HG03521 (cell line): ENCODE results near the gene ITGB5.
"Not testable (repeated sequence)": the region's sequence is repeated elsewhere in the genome, so short reads cannot be mapped to it uniquely, and the experiment has no call there.

Experiments
- ATAC-seq: cut with Tn5 transposase; IDR thresholded peaks from one replicate; pipeline ENCODE4 v1.9.1; 2021; ENCODE audit warnings: mild to moderate bottlenecking, moderate library complexity; ENCODE audit not compliant: unreplicated experiment

The ITGB5 gene

DNA sequence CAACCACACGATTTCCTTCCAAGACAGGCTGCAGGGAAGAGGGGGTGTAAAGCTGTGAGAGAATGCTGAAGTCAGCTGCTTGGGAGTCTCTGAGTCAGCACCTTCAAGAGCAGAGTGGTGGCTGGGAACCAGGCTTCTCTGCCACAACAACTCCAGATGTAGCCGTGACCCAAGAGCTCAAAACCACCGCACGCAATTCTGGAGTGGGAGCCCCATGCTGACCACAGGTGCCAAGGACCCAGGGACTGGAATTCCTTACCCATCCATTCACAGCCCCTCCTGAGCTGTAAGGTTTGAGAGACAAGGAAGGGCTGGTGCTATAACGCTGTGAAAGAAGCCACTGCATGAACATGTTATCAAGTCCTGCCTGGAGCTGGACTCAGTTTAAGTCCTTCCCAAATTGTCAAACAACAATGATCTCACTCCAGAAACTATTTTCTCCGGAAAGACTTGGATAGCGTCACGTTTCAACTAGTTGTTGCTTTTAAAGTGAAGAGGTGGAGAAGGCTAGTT, 95.5 kb downstream of the ITGB5 start:
- ATAC-seq = no peak

DNA sequence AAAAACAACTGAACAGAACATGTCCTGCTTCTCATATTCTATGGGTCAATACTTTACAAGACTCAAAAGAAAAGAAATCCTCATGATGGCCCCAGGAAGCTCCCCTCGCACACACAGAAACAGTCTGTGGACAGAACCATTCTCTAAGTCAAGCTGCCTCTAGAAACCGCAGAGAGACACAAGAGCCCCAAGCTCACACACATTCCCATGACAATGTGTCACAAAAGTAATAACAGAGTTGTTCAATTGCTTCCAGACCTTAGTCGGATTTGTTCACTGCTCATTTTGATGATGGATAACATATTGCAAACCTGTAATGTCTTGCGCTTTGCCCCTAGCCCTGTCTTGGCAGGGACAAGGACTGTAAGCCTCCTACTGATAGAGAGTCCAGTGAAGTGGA, 96.0 kb downstream of the ITGB5 start:
- ATAC-seq = no peak

DNA sequence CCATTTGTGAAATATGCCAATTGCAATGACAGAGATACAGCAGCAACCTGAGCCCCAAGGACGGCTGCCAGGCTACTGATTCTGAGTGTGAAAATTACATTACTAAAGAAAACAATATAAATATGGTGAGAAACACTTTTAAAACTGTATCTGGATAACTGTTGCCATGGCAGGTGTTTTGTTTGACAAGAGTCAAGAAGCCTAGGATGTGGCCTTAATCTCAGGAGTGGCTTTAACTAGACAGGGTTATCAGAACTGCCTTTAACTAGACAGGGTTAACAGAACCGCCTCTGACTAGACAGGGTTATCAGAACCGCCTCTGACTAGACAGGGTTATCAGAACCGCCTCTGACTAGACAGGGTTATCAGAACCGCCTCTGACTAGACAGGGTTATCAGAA, 98.1 kb downstream of the ITGB5 start:
- ATAC-seq = not testable (repeated sequence)

DNA sequence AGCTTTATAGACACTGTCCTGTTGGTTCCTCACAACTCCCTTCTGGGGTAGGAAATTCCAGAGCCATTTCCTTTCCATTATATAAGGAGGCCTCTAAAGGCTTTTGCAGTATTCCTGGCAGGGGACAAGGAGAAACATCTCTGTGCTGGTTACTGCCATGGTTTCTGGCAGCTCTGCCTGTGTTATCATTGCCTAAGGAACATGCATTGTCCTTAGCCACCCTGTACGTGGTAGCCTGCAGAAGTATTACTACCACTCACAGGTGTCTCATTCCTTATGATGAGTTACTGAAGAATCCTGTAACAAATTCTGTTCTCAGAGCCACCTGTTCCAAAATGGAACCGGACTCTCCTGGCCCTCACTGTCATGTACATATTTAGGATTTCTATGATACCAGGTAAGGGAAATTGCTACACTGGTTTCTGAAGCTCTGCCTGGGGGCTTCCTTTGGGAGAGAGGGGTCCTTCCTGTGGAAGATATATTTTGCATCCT, 98.9 kb downstream of the ITGB5 start:
- ATAC-seq = no peak

DNA sequence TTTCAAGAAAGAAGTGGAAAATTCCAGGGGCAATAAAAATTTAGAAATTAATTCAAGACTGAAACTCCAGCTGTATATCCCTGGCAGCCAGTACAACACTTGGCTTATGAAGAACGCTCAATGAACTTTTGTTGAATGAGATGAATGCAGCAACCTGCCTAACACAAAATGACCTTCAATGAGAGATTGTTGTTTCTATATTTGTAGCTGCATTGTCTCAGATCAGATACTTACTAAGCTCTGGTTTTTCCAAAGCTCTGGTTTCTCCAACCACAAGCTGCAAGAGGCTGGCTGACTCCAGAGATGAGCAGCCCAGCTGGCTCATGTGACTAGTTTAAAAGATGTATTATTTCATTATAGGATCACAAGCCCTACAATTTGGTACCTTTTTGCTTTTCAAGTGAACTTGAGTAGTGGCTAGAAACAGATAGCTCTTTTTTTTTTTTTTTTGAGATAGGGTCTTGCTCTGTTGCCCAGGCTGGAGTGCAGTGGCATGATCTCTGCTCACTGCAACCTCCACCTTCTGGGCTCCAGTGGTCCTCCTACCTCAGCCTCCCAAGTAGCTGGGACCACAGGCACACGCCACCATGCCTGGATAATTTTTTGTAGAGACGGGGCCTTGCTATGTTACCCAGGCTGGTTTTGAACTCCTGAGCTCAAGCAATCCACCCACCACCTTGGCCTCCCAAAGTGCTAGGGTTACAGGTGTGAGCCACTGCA, 99.5 kb downstream of the ITGB5 start:
- no peak for ATAC-seq

DNA sequence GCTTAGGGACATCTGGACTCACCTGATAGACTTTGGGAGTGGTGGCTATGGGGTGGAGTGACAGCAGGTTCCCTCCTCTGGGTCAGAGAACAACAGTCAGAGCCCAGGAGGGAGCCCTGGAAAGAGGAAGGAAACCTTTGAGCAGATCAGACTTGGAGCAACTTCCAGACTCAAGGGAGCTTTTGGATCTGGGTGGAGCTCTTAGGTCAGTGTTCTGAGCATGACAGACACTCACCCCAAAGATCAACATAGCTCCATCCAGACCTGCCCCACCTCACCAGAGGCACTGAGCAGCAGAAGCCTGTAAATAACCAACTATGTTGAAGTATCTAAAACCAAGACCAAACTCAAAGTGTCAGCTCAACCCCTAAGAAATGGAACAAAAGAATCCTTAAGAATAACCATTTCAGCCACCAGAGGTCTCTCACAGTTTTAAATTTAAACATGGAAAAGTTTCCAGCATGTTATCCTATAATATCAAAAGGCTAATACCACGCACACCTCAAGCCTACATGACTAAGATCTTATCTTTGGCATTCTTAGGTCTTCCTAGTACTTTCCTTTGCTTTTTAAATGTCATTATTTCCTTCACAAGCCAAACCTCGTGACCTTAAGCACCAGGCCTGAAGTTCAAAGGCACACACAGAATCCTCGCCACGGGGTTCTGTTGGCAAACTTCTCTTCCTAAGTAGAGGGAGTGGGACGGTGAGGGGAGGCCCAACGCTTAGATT, 100.5 kb downstream of the ITGB5 start:
- no peak for ATAC-seq

DNA sequence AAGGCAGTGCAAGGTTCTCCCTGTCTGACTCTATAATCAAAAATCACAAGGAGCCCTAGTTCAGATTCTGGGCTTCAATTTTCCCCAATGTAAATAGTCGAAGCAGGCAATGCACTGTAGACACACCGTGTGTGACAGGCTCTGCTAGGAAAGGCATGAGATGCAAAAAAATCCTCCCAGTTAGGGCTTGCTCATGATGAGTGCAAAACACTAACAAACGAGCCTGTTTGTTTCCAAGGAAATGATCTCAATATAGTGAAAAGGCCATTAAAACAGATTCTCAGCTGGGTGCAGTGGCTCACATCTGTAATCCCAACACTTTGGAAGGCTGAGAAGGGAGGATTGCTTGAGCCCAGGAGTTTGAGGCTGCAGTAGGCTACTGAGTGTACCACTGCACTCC, 101.2 kb downstream of the ITGB5 start:
- ATAC-seq = no peak

DNA sequence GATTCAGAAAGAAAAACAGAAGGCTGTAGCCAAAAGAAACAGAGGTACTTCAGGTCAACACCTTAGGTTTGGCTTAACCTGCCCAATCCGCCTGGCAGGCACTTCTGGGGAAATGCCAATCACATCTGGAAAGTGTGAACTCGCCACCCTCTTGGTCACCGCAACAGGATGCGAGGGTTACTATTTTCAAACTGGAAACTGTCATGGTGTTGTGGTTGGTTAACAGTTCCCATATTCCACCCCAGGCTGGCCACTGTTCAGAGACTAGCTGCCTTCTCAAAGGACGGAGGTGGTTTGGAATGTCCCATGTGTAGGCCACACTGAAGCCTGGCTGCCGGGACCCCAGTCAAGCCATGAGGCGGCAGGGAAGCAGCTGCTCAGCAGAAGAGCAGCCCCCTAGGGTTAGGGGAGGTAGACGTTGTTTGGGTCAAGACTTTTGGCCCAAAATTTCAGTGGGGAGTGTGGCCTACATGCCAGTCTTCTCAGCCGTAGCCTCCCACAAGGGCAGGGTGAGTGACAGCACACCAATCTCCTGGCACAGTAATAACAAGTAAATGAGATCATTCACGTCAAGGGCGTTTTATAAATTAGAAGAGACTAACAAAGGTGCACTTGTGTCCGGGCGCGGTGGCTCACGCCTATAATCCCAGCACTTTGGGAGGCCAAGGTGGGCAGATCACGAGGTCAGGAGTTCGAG, 102.3 kb downstream of the ITGB5 start:
- no peak for ATAC-seq

DNA sequence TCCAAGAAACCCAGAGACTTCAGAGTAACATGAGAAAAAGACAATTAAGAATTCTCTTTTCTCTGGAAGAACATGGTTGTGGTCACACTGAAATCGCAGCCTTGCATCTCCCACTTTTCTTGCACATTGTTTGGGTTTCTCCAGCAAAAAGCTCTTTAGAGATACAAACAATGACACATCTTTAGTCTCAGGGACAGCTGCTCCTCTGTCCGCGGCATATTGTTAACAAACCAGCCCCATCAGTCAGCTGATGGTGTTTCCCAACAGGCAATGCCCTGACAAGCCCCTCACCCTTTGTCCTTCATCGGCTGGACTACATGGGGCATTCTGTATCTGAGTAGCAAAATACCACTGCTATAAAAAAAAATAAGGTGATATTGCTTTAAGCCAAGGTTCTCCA, 103.5 kb downstream of the ITGB5 start:
- ATAC-seq = no peak

DNA sequence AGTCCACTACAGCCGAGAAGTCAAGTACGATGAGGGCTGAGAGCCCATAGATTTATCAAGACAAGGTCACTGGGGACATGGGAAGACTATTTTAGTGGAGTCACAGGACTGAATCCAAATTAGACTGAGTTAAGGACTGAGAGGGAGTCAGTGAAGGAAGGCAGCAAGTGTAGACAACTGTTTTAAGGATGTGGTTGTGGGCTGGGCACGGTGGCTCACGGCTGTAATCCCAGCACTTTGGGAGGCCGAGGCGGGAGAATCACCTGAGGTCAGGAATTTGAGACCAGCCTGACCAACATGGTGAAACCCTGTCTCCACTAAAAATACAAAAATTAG, 104.8 kb downstream of the ITGB5 start:
- ATAC-seq = not testable (repeated sequence)

DNA sequence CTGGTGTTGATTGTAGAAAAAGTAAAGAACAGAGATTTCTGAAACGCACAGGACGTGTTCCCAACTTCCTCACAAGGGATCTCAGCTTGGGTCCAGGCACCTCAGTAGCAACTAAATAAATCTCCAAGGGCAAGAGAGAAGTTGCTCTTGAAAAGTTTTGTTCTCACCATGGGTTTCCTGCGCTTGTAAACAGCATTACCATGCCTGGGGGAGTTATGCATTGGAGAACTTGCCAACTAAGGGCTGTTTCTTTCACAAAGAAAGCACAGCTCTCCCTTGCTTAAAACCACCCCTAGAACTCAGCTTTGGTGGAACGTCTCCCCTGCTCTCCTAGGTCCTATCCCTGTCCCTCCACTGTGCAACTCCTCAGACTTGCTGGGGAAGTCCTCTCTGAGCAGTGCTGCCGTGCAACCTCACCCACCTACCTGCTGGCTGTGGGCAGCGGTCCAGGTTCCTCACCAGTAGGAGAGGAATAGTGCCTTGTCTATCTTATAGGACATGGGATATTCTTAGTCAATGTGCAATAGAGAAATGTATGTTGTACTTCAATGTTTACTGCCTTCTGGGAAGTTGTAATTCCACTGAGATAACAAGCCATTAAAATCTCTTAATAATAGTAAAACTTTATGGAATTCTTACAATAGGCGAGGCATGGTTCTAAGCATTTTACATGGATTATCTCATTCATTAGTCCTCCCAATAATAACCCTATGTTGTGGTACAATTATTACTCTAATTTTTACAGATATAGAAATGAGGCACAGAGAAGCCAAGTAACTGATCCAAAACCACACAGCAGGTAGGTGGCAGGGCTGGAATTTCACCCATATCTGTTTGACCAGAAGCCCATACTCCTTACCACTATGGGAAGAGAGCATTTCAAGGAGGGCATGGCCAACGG, 105.4 kb downstream of the ITGB5 start:
- ATAC-seq = no peak

DNA sequence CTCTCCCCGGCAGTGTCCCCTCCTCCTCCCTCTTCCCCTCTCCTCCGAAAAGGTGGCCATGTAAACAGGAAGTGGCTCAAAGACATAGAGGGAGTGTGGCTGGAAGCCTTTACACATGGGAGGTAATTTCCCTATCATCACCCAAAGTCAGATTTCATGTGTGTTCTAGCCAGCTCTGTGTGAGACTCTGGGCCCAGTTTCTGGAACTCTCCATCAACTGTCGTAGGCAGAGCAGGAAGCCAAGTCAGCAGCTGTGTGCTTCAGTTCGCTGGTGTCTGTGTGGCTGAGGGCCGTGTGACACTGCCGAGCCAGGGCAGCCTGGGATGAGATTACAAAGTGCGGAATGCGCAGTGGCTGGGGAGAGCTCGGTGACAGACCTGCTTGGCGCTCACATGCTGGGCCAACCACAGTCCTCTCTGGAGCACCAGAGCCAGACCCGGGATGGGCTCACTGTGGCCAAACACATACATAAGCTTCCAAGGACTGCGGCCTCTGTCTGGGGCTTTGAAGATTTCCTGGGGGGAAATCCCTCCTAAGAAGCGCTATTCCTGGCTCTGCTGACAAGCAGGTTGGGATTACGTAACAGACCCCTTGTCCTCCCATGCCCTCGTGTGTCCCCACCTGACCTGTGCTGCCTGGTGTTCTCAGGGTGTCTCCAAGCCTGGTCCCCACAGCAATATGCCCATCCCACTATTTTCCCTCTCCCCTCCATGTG, 106.2 kb downstream of the ITGB5 start:
- ATAC-seq = no peak

DNA sequence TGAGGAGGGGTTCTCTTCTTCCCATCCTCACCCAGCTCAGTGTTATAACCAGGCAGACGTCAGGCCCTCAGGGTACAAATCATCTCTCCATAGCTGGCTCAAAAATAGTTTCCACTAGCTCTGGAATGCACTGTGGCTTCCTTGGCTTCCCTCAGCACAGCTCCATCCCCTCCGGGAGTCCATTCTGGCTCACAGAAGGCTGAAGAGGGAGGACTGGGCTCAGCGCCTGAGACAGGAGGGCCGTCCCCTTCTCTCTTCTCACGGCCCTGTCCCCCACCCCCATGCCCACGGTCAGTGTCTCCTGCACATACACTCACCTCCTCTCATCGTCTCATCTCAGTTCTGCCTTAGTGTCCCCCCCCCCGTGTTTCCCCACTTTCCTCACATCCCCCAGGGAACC, 106.8 kb downstream of the ITGB5 start:
- ATAC-seq = no peak

DNA sequence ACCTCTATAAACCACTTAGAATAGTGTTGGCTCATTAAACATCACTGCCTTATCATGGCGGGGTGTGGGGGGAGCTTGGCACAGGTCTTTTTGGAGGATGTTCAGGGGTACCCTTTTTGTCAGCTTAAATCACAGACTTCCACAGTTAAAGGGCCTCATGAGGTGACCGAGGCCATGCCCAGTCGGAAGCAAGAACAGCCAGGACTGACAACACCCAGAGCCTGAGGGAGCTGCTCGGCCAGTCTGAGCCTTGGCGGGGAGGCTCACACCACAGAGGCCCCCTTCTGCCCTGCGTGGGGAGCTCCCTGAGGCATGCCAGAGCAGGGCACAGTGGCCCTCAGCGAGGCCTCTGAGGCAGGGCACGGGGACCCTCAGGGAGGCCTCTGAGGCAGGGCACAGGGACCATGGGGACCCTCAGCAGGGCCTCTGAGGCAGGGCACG, 107.4 kb downstream of the ITGB5 start:
- no peak for ATAC-seq

DNA sequence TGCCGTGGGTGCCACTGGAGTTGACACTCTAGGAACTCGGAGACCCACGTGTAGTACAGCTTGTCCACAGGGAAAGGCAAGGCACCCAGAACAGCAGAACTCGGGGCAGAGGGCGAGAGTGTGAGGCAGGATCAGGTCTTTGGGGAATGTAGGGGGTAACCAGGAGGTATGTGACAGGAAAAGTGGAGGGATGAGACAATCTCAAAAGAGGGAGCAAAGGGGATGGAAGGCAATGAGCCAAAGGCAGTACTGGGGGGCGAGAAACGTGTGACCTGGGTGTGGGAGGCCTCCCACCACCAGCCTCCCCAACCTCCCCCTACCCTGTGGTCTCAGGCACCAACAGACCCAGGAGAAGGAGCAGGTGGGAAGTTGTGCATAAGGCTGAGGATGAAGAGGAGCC, 108.0 kb downstream of the ITGB5 start:
- no peak for ATAC-seq

DNA sequence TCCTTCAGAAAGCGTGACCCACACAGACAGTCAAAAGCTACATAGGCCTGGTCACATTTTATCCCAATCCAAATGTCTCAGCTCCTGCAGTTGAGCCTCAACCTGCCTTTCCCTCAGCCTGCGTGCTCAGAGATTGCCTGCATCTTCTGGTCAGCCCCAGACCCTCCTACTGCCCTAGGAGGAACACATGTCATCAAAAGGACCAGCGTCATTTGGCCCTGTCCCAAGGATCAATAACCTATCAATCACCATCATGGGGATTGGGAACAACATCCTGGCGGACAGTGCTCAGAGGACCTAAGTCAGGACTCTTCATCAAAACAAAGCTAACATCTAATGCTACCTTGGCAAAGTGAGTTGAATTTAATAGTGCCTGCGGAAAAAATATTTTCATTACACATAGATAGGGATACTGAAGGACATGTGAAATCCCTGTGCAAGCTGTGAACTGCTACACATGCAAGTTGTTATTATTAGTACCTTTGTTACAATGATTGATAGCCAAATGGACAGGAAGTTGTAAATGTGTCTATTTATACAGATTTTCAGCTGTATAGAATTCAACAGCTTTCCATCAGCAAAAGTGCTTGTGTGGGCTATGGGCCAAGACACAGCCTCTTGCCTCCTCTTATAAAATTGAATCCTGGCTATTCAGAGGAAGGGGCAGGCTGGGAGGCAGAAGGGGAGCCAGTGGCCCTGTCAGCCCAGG, 109.2 kb downstream of the ITGB5 start:
- no peak for ATAC-seq

DNA sequence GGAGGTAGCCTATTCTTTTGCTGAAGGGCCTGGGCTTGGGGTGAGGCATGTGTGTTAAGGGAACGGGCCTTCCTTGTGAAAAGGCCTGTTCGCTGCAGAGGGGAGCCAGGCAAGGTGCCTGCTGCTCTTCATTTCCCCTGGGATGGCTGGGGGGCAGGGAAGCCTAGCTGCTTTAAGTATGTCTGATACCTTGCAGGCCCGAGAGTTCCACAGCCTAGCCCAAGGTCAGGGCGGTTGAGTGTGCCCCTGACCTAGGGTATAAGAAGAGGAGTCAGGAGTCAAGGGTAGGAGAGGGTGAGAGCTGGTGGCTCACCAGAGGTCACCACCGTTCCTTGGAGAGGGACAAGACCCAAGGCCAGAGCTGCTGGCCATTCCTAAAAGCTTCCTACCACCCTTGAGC, 110.3 kb downstream of the ITGB5 start:
- ATAC-seq = no peak

DNA sequence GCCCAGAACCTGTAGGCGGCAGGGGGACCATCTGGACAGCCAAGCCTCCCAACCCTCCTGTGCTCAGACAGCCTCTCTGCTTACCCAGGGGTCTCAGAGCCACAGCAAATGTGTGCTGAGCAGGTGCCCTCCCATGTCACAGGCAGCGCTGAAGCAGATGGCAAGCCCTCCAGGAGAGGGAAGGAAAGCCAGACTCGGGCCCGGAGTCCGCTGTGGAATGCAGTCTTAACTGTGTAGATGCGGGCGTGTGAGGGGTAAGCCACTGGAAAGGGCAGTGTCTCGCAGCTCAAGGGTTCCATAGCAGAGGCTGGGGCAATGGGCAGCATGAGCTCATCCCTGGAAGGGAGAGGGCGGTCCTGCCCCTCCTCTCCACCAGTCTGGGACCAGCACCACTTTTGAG, 111.3 kb downstream of the ITGB5 start:
- ATAC-seq = no peak

DNA sequence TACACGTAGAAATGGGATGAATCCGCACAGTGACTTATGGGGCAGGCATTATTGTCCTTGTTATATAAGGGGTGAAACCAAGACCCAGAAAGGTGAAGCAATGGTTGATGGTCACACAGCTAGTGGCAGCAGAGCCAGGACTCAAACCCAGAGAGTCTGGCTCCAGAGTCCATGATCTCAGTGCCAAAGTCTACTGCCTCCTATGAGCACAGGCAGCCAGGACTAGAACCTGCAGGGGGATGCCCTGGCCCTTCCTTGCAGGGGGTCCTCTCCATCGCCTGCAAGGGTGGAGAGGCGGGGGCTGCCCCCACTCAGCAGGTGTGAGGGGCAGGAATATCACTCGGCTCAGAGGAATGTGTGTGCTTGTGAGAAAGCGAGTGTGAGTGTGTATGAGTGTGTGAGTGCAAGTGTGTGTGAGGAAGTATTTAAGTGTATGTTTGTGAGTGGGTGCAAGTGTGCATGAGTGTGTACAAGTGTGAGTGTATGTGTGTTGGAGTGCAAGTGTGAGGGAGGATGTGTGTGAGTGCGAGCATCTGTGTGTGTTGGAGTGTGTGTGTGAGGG, 112.2 kb downstream of the ITGB5 start:
- ATAC-seq = no peak
